ENCODE results near the gene GPR55. TPM values are rescaled to one million over a fixed set of nuclear protein-coding genes. Genes with fewer than 3 reads are reported as not detected.

Gene GPR55
- total RNA-seq, 1 experiment from 2014 or later: not detected

GRCh38 chr2:230900336-230900995, 24.6 kb downstream of the GPR55 start:
- intact Hi-C loops (cut with micrococcal nuclease; ENCODE audit: unreplicated experiment): no loop called here
- Histone ChIP-seq H3K36me3 (ENCODE audit: low read depth) (no peaks in the 10 kb centered on the region), H3K27me3 (ENCODE audit: insufficient read depth, low read depth) (peaks cover 41% of the 10 kb centered on the region), H3K9me2 (ENCODE audit: insufficient read depth) (no peaks in the 10 kb centered on the region), H3F3A (ENCODE audit: insufficient read depth, low read depth) (no peaks in the 10 kb centered on the region), H3K4me1 (replicated peaks; ENCODE audit: insufficient read depth) (peaks cover 7% of the 10 kb centered on the region; the same call in 1 of the 2 replicates), H3K79me2 (ENCODE audit: low read depth) (no peaks in the 10 kb centered on the region), H3K27ac (no peak overlapping the region), H3K9me3 (ENCODE audit: insufficient read depth, low read depth) (no peaks in the 10 kb centered on the region), H3K4me2 (no peak overlapping the region), H4K20me1 (ENCODE audit: insufficient read depth) (no peaks in the 10 kb centered on the region), H3K4me3 (no peak overlapping the region), H2AFZ (no peak overlapping the region)
- ChIA-PET POLR2A (ENCODE audit: unreplicated experiment) (no interaction called here), CTCF (no interaction called here)
- TF ChIP-seq CTCF (conservative IDR thresholded peaks at IDR 0.05): no peak
- no peak for DNase-seq
- no TSS peak for BruUV-seq (replicated peaks)

GRCh38 chr2:230899786-230900185, 25.3 kb downstream of the GPR55 start:
- TF ChIP-seq CTCF (conservative IDR thresholded peaks at IDR 0.05) (no peak), EZH2 (IDR thresholded peaks at IDR 0.05; ENCODE audit: low read depth) (no peak)
- CTCF ChIA-PET: no interaction called here
- H2AFZ ChIP-seq: no peak overlapping the region

GRCh38 chr2:230899287-230899686, 25.8 kb downstream of the GPR55 start:
- intact Hi-C loops (cut with micrococcal nuclease; ENCODE audit: unreplicated experiment): no loop called here
- H3F3A ChIP-seq (ENCODE audit: insufficient read depth, low read depth): no peaks in the 10 kb centered on the region
- BruUV-seq (replicated peaks): no TSS peak
- no peak for TF ChIP-seq EZH2 (IDR thresholded peaks at IDR 0.05; ENCODE audit: low read depth)
- TF ChIP-seq CTCF (conservative IDR thresholded peaks at IDR 0.05): no peak
- H3K4me1 ChIP-seq (replicated peaks; ENCODE audit: insufficient read depth): peaks cover 9% of the 10 kb centered on the region; the same call in 1 of the 2 replicates
- peaks cover 41% of the 10 kb centered on the region for H3K27me3 ChIP-seq (ENCODE audit: insufficient read depth, low read depth)
- H3K4me2 ChIP-seq: no peak overlapping the region
- H3K9me3 ChIP-seq (ENCODE audit: insufficient read depth, low read depth): no peaks in the 10 kb centered on the region
- H3K36me3 ChIP-seq (ENCODE audit: low read depth): no peaks in the 10 kb centered on the region
- H3K79me2 ChIP-seq (ENCODE audit: low read depth): no peaks in the 10 kb centered on the region
- ChIA-PET CTCF (no interaction called here), POLR2A (ENCODE audit: unreplicated experiment) (no interaction called here)
- no peak overlapping the region for H3K27ac ChIP-seq
- no peaks in the 10 kb centered on the region for H4K20me1 ChIP-seq (ENCODE audit: insufficient read depth)
- no peak overlapping the region for H3K4me3 ChIP-seq
- no peak overlapping the region for H2AFZ ChIP-seq
- no peaks in the 10 kb centered on the region for H3K9me2 ChIP-seq (ENCODE audit: insufficient read depth)
- DNase-seq: no peak

More at GRCh38 chr2:230899786-230900185, 25.3 kb downstream of the GPR55 start:
- Histone ChIP-seq H3K27me3 (ENCODE audit: insufficient read depth, low read depth) (peaks cover 41% of the 10 kb centered on the region), H3K4me1 (replicated peaks; ENCODE audit: insufficient read depth) (peaks cover 9% of the 10 kb centered on the region; the same call in 1 of the 2 replicates), H3K36me3 (ENCODE audit: low read depth) (no peaks in the 10 kb centered on the region), H3K4me3 (no peak overlapping the region), H4K20me1 (ENCODE audit: insufficient read depth) (no peaks in the 10 kb centered on the region), H3K9me3 (ENCODE audit: insufficient read depth, low read depth) (no peaks in the 10 kb centered on the region), H3K79me2 (ENCODE audit: low read depth) (no peaks in the 10 kb centered on the region), H3F3A (ENCODE audit: insufficient read depth, low read depth) (no peaks in the 10 kb centered on the region), H3K4me2 (no peak overlapping the region), H3K27ac (no peak overlapping the region), H3K9me2 (ENCODE audit: insufficient read depth) (no peaks in the 10 kb centered on the region)
- no peak for DNase-seq
- intact Hi-C loops (cut with micrococcal nuclease; ENCODE audit: unreplicated experiment): no loop called here
- no TSS peak for BruUV-seq (replicated peaks)
- POLR2A ChIA-PET (ENCODE audit: unreplicated experiment): no interaction called here

Data from PC-9 (cell line).